Esophagus muscularis mucosa (tissue), 4 donors: ENCODE data around the gene RYR2.

Source experiments
- EP300 ChIP-seq: sonication (generic); formaldehyde crosslinking; IDR thresholded peaks from one replicate; pipeline ENCODE4 v1.6.1; 2017; ENCODE audit warnings: antibody characterized with exemption
- POLR2A ChIP-seq: fragments of 450-650 bp; IDR thresholded peaks from one replicate; pipeline ENCODE4 v1.6.1; 2017; ENCODE audit warnings: antibody characterized with exemption, moderate library complexity, mild to moderate bottlenecking, low read depth
- TF ChIP-seq, protein P1 (sequence below), 3 experiments: fragments of 200-600 bp in 2 of 3; fragments of 450-650 bp in 1 of 3; sonication (generic) in 2 of 3; IDR thresholded peaks; one replicate each; pipeline ENCODE4 v1.5.1; 2017 to 2019; ENCODE audit warnings: antibody characterized with exemption in 3 of 3, mild to moderate bottlenecking in 2 of 3, moderate library complexity in 1 of 3

- TF ChIP-seq, protein P1, sequence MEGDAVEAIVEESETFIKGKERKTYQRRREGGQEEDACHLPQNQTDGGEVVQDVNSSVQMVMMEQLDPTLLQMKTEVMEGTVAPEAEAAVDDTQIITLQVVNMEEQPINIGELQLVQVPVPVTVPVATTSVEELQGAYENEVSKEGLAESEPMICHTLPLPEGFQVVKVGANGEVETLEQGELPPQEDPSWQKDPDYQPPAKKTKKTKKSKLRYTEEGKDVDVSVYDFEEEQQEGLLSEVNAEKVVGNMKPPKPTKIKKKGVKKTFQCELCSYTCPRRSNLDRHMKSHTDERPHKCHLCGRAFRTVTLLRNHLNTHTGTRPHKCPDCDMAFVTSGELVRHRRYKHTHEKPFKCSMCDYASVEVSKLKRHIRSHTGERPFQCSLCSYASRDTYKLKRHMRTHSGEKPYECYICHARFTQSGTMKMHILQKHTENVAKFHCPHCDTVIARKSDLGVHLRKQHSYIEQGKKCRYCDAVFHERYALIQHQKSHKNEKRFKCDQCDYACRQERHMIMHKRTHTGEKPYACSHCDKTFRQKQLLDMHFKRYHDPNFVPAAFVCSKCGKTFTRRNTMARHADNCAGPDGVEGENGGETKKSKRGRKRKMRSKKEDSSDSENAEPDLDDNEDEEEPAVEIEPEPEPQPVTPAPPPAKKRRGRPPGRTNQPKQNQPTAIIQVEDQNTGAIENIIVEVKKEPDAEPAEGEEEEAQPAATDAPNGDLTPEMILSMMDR (IDR thresholded peaks at IDR 0.05): no peak
- no peak for TF ChIP-seq POLR2A
- TF ChIP-seq EP300: no peak
Measured at GRCh38 chr1:237013608-237014007, 28.4 kb upstream of the RYR2 start.
